ENCODE data around the gene RYR2.

Gene RYR2

GRCh38 chr1:237562242-237562823 is 520.3 kb downstream of the RYR2 start:
- H3K36me3 ChIP-seq, result no peaks in the 10 kb centered on the region
- H3K4me1 ChIP-seq, result no peaks in the 10 kb centered on the region
- DNase-seq, result peak; percentile 21
- no peaks in the 10 kb centered on the region for H3K9me3 ChIP-seq
- peak; percentile 57 for TF ChIP-seq CTCF (IDR thresholded peaks at IDR 0.05; ENCODE audit: low read depth, low read length)
- H3K27me3 ChIP-seq, result no peaks in the 10 kb centered on the region
- H3K4me3 ChIP-seq (ENCODE audit: low read depth, low read length), result no peak overlapping the region

- Histone ChIP-seq H3K4me1 (no peaks in the 10 kb centered on the region), H3K36me3 (no peaks in the 10 kb centered on the region), H3K4me3 (ENCODE audit: low read depth, low read length) (no peak overlapping the region), H3K27me3 (no peaks in the 10 kb centered on the region), H3K9me3 (no peaks in the 10 kb centered on the region)
- DNase-seq, result no peak
- TF ChIP-seq CTCF (IDR thresholded peaks at IDR 0.05; ENCODE audit: low read depth, low read length), result no peak
Measured at GRCh38 chr1:237565236-237565635, 523.3 kb downstream of the RYR2 start.

- no peak for TF ChIP-seq CTCF (IDR thresholded peaks at IDR 0.05; ENCODE audit: low read depth, low read length)
- no peak for DNase-seq
- no peaks in the 10 kb centered on the region for H3K9me3 ChIP-seq
- H3K27me3 ChIP-seq, result no peaks in the 10 kb centered on the region
- no peaks in the 10 kb centered on the region for H3K36me3 ChIP-seq
- no peaks in the 10 kb centered on the region for H3K4me1 ChIP-seq
- H3K4me3 ChIP-seq (ENCODE audit: low read depth, low read length), result no peak overlapping the region
Measured at GRCh38 chr1:237566581-237566980, 524.6 kb downstream of the RYR2 start.

- no peak for TF ChIP-seq CTCF (IDR thresholded peaks at IDR 0.05; ENCODE audit: low read depth, low read length)
- H3K9me3 ChIP-seq, result no peaks in the 10 kb centered on the region
- H3K36me3 ChIP-seq, result no peaks in the 10 kb centered on the region
- H3K4me3 ChIP-seq (ENCODE audit: low read depth, low read length), result no peak overlapping the region
- no peak for DNase-seq
- no peaks in the 10 kb centered on the region for H3K4me1 ChIP-seq
- no peaks in the 10 kb centered on the region for H3K27me3 ChIP-seq
Measured at GRCh38 chr1:237568955-237569354, 527.0 kb downstream of the RYR2 start.

GRCh38 chr1:237570530-237570929 is 528.5 kb downstream of the RYR2 start:
- H3K4me3 ChIP-seq (ENCODE audit: low read depth, low read length), result no peak overlapping the region
- peak; percentile 48 for TF ChIP-seq CTCF (IDR thresholded peaks at IDR 0.05; ENCODE audit: low read depth, low read length)

GRCh38 chr1:237574536-237574935 is 532.6 kb downstream of the RYR2 start:
- TF ChIP-seq CTCF (IDR thresholded peaks at IDR 0.05; ENCODE audit: low read depth, low read length), result no peak
- no peak overlapping the region for H3K4me3 ChIP-seq (ENCODE audit: low read depth, low read length)
- no peaks in the 10 kb centered on the region for H3K27me3 ChIP-seq
- no peaks in the 10 kb centered on the region for H3K9me3 ChIP-seq
- H3K36me3 ChIP-seq, result no peaks in the 10 kb centered on the region
- no peaks in the 10 kb centered on the region for H3K4me1 ChIP-seq
- DNase-seq, result no peak

More at GRCh38 chr1:237570530-237570929, 528.5 kb downstream of the RYR2 start:
- Histone ChIP-seq H3K4me1 (no peaks in the 10 kb centered on the region), H3K36me3 (no peaks in the 10 kb centered on the region), H3K27me3 (no peaks in the 10 kb centered on the region), H3K9me3 (no peaks in the 10 kb centered on the region)
- no peak for DNase-seq

Data from BE2C (cell line).